ENCODE measurements around the gene CCT5.

The CCT5 gene

GRCh38 chr5:10303201-10303600 lies 53.1 kb downstream of the CCT5 start:
- no peak for ATAC-seq

GRCh38 chr5:10303699-10304170 lies 53.7 kb downstream of the CCT5 start:
- no peak for ATAC-seq

- no peak for ATAC-seq
Measured at GRCh38 chr5:10304932-10305331, 54.9 kb downstream of the CCT5 start.

- ATAC-seq: no peak
Measured at GRCh38 chr5:10306114-10306513, 56.0 kb downstream of the CCT5 start.

GRCh38 chr5:10306806-10307205 lies 56.7 kb downstream of the CCT5 start:
- ATAC-seq: no peak

GRCh38 chr5:10307206-10308148 lies 57.4 kb downstream of the CCT5 start, which contains the start of gene CMBL:
Gene CMBL (minus strand): TSS chr5:10307902. CDS start chr5:10290762, 17,140 bp downstream.
- peak; percentile 45 to 59 for ATAC-seq

GRCh38 chr5:10308844-10309243 lies 58.8 kb downstream of the CCT5 start:
- ATAC-seq: no peak

GRCh38 chr5:10310066-10310779 lies 60.1 kb downstream of the CCT5 start:
- no peak for ATAC-seq

- ATAC-seq: peak; percentile 75 to 85
Measured at GRCh38 chr5:10310835-10311570, 60.9 kb downstream of the CCT5 start.

GRCh38 chr5:10311595-10312425 lies 61.7 kb downstream of the CCT5 start:
- ATAC-seq: no peak

- ATAC-seq: no peak
Measured at GRCh38 chr5:10315201-10315600, 65.1 kb downstream of the CCT5 start.
